ENCODE data around the gene RAD18. TPM values are rescaled to one million over a fixed set of nuclear protein-coding genes. Genes with fewer than 3 reads are reported as not detected.

Gene RAD18
- total RNA-seq, 2 experiments from 2014 or later = 39.9 to 44.8 TPM

DNA sequence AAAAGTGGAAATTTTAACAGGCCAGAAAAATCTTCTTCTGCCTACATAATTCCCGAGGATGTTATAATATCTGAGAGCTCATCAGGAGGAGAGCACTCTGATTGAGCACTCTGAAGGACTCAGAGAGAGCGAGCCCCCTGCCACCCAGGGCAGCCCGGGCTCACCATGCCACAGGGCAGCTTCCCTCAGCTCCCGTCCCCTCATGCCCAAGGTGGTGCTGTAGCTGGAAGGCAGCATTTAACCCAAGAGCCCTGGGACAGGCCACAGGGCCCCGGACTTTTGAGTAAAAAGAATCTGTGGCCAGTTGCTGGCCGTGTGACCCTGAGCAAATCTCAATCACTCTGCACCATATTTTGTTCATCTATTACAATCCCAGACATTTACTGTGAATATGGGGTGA lies 23.5 kb upstream of the RAD18 start:
- no TSS peak for BruUV-seq (replicated peaks)

DNA sequence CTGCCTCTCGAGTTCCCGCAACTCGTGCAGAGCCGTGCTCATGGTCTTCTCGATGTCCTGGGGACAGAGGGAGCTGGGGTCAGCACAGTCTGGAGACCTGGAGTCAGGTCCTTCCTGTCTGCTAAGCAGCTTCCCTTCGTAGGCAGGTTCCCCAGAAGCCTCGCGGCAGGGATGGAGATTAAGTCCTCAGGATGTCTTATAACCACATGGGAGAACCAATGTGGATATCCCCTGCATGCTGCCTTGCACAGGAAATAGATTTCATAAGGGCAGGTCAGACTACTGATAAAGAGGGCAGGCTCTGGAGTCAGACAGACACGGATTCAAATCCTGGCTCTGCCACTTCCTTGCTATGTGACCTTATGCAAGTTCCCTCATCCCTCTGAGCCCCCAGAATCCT lies 22.6 kb upstream of the RAD18 start:
- no peak for TF ChIP-seq EZH2phosphoT487 (IDR thresholded peaks at IDR 0.05; ENCODE audit: borderline replicate concordance, low read depth, low read length)
- TF ChIP-seq, protein P1, sequence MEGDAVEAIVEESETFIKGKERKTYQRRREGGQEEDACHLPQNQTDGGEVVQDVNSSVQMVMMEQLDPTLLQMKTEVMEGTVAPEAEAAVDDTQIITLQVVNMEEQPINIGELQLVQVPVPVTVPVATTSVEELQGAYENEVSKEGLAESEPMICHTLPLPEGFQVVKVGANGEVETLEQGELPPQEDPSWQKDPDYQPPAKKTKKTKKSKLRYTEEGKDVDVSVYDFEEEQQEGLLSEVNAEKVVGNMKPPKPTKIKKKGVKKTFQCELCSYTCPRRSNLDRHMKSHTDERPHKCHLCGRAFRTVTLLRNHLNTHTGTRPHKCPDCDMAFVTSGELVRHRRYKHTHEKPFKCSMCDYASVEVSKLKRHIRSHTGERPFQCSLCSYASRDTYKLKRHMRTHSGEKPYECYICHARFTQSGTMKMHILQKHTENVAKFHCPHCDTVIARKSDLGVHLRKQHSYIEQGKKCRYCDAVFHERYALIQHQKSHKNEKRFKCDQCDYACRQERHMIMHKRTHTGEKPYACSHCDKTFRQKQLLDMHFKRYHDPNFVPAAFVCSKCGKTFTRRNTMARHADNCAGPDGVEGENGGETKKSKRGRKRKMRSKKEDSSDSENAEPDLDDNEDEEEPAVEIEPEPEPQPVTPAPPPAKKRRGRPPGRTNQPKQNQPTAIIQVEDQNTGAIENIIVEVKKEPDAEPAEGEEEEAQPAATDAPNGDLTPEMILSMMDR (conservative IDR thresholded peaks at IDR 0.05; ENCODE audit: low read length) = no peak
- H3K36me3 ChIP-seq (ENCODE audit: insufficient read depth, low read length) = no peaks in the 10 kb centered on the region
- H3K4me3 ChIP-seq (ENCODE audit: low read depth, low read length, poor library complexity, severe bottlenecking) = no peak overlapping the region
- H3K4me2 ChIP-seq (ENCODE audit: low read length) = no peak overlapping the region
- no peak for DNase-seq (ENCODE audit: low spot score)
- intact Hi-C loops (cut with micrococcal nuclease; ENCODE audit: unreplicated experiment) = no loop called here
- H4K20me1 ChIP-seq (ENCODE audit: insufficient read depth, low read length) = no peaks in the 10 kb centered on the region
- no peaks in the 10 kb centered on the region for H3K9me2 ChIP-seq (ENCODE audit: insufficient read depth, low read length)
- no peak overlapping the region for H3K27ac ChIP-seq (ENCODE audit: low read depth, low read length, poor library complexity, severe bottlenecking)
- no peaks in the 10 kb centered on the region for H3K79me2 ChIP-seq (ENCODE audit: insufficient read depth, low read depth, low read length)
- H2AFZ ChIP-seq (ENCODE audit: low read length) = no peak overlapping the region
- no peaks in the 10 kb centered on the region for H3K9me3 ChIP-seq (ENCODE audit: low read length)
- ChIA-PET POLR2A (no interaction called here), CTCF (ENCODE audit: unreplicated experiment) (no interaction called here)
- BruUV-seq (replicated peaks) = no TSS peak
- no peaks in the 10 kb centered on the region for H3K4me1 ChIP-seq (ENCODE audit: insufficient read depth, low read length, poor library complexity, severe bottlenecking)

More for the DNA sequence above, 23.5 kb upstream of the RAD18 start:
- Histone ChIP-seq H3K27ac (ENCODE audit: low read depth, low read length, poor library complexity, severe bottlenecking) (no peak overlapping the region), H3K4me2 (ENCODE audit: low read length) (no peak overlapping the region), H3K36me3 (ENCODE audit: insufficient read depth, low read length) (no peaks in the 10 kb centered on the region), H4K20me1 (ENCODE audit: insufficient read depth, low read length) (no peaks in the 10 kb centered on the region), H3K4me3 (ENCODE audit: low read depth, low read length, poor library complexity, severe bottlenecking) (no peak overlapping the region), H3K9me2 (ENCODE audit: insufficient read depth, low read length) (no peaks in the 10 kb centered on the region), H3K9me3 (ENCODE audit: low read length) (no peaks in the 10 kb centered on the region), H3K79me2 (ENCODE audit: insufficient read depth, low read depth, low read length) (no peaks in the 10 kb centered on the region), H2AFZ (ENCODE audit: low read length) (no peak overlapping the region), H3K4me1 (ENCODE audit: insufficient read depth, low read length, poor library complexity, severe bottlenecking) (no peaks in the 10 kb centered on the region)
- TF ChIP-seq, protein P1 (conservative IDR thresholded peaks at IDR 0.05; ENCODE audit: low read length) = no peak
- no peak for TF ChIP-seq EZH2phosphoT487 (IDR thresholded peaks at IDR 0.05; ENCODE audit: borderline replicate concordance, low read depth, low read length)
- DNase-seq (ENCODE audit: low spot score) = no peak
- POLR2A ChIA-PET = interaction anchor here (0.6 to 2.1 kb wide), 2 partner anchors 10 to 608 kb away, joined by 3 to 7 read pairs; no protein-coding TSS in a partner anchor
- CTCF ChIA-PET (ENCODE audit: unreplicated experiment) = interaction anchor here (0.6 kb wide), 1 partner anchor 202 kb away, joined by 3 read pairs; no protein-coding TSS in a partner anchor
- intact Hi-C loops (cut with micrococcal nuclease; ENCODE audit: unreplicated experiment) = no loop called here

GRCh38 chr3:8985411-8985831 lies 22.1 kb upstream of the RAD18 start:
- no peaks in the 10 kb centered on the region for H3K36me3 ChIP-seq (ENCODE audit: insufficient read depth, low read length)
- no peak for TF ChIP-seq EZH2phosphoT487 (IDR thresholded peaks at IDR 0.05; ENCODE audit: borderline replicate concordance, low read depth, low read length)
- TF ChIP-seq, protein P1 (conservative IDR thresholded peaks at IDR 0.05; ENCODE audit: low read length) = no peak
- H4K20me1 ChIP-seq (ENCODE audit: insufficient read depth, low read length) = no peaks in the 10 kb centered on the region
- no peaks in the 10 kb centered on the region for H3K4me1 ChIP-seq (ENCODE audit: insufficient read depth, low read length, poor library complexity, severe bottlenecking)
- no peaks in the 10 kb centered on the region for H3K79me2 ChIP-seq (ENCODE audit: insufficient read depth, low read depth, low read length)
- no peak overlapping the region for H3K27ac ChIP-seq (ENCODE audit: low read depth, low read length, poor library complexity, severe bottlenecking)
- H3K9me3 ChIP-seq (ENCODE audit: low read length) = no peaks in the 10 kb centered on the region
- ChIA-PET CTCF (ENCODE audit: unreplicated experiment) (no interaction called here), POLR2A (no interaction called here)
- no peak overlapping the region for H3K4me3 ChIP-seq (ENCODE audit: low read depth, low read length, poor library complexity, severe bottlenecking)
- H3K4me2 ChIP-seq (ENCODE audit: low read length) = no peak overlapping the region
- no TSS peak for BruUV-seq (replicated peaks)
- H2AFZ ChIP-seq (ENCODE audit: low read length) = no peak overlapping the region
- intact Hi-C loops (cut with micrococcal nuclease; ENCODE audit: unreplicated experiment) = no loop called here
- H3K9me2 ChIP-seq (ENCODE audit: insufficient read depth, low read length) = no peaks in the 10 kb centered on the region
- no peak for DNase-seq (ENCODE audit: low spot score)
